ENCODE data around the gene LACC1. TPM values are rescaled to one million over a fixed set of nuclear protein-coding genes. Genes with fewer than 3 reads are reported as not detected.

Gene LACC1
- 1.7 TPM for total RNA-seq (ENCODE audit: unreplicated experiment)
- long read RNA-seq, result 0 reads

- peaks cover 9% of the 10 kb centered on the region for H3K4me1 Mint-ChIP-seq (ENCODE audit: low read depth, unreplicated experiment)
- no peaks in the 10 kb centered on the region for H3K36me3 Mint-ChIP-seq (ENCODE audit: unreplicated experiment)
- peaks cover 5% of the 10 kb centered on the region for H3K9me3 Mint-ChIP-seq (ENCODE audit: unreplicated experiment)
- H3K4me3 Mint-ChIP-seq (ENCODE audit: unreplicated experiment), result peak within 1 kb of the TSS; percentile 87
- no peak for DNase-seq
- peaks cover 7% of the 10 kb centered on the region for H3K27me3 Mint-ChIP-seq (ENCODE audit: unreplicated experiment)
- H3K27ac Mint-ChIP-seq (ENCODE audit: unreplicated experiment), result peak within 1 kb of the TSS; percentile 73
- no peak for TF ChIP-seq CTCF (IDR thresholded peaks at IDR 0.05; ENCODE audit: partially characterized antibody, unreplicated experiment)
These were observed at the start of gene LACC1 for GRCh38 chr13:43879755-43880181. TSS of gene LACC1 (plus strand) at chr13:43879904. CDS start at chr13:43880986, 1,082 bp downstream.

GRCh38 chr13:43830497-43830881, 49.2 kb upstream of the LACC1 start:
- Mint-ChIP-seq H3K27me3 (ENCODE audit: unreplicated experiment) (peaks cover 1% of the 10 kb centered on the region), H3K4me3 (ENCODE audit: unreplicated experiment) (no peak overlapping the region), H3K27ac (ENCODE audit: unreplicated experiment) (no peak overlapping the region), H3K36me3 (ENCODE audit: unreplicated experiment) (no peaks in the 10 kb centered on the region), H3K9me3 (ENCODE audit: unreplicated experiment) (peaks cover 2% of the 10 kb centered on the region), H3K4me1 (ENCODE audit: low read depth, unreplicated experiment) (no peaks in the 10 kb centered on the region)
- DNase-seq, result no peak
- no peak for TF ChIP-seq CTCF (IDR thresholded peaks at IDR 0.05; ENCODE audit: partially characterized antibody, unreplicated experiment)

GRCh38 chr13:43831088-43831487, 48.6 kb upstream of the LACC1 start:
- H3K36me3 Mint-ChIP-seq (ENCODE audit: unreplicated experiment), result no peaks in the 10 kb centered on the region

GRCh38 chr13:43835701-43836100, 44.0 kb upstream of the LACC1 start:
- no peaks in the 10 kb centered on the region for H3K4me1 Mint-ChIP-seq (ENCODE audit: low read depth, unreplicated experiment)
- TF ChIP-seq CTCF (IDR thresholded peaks at IDR 0.05; ENCODE audit: partially characterized antibody, unreplicated experiment), result no peak
- H3K27me3 Mint-ChIP-seq (ENCODE audit: unreplicated experiment), result no peaks in the 10 kb centered on the region
- no peak overlapping the region for H3K27ac Mint-ChIP-seq (ENCODE audit: unreplicated experiment)
- no peak for DNase-seq
- no peaks in the 10 kb centered on the region for H3K36me3 Mint-ChIP-seq (ENCODE audit: unreplicated experiment)
- H3K4me3 Mint-ChIP-seq (ENCODE audit: unreplicated experiment), result no peak overlapping the region
- H3K9me3 Mint-ChIP-seq (ENCODE audit: unreplicated experiment), result no peaks in the 10 kb centered on the region

More at GRCh38 chr13:43831088-43831487, 48.6 kb upstream of the LACC1 start:
- H3K4me3 Mint-ChIP-seq (ENCODE audit: unreplicated experiment), result no peak overlapping the region
- H3K9me3 Mint-ChIP-seq (ENCODE audit: unreplicated experiment), result peaks cover 2% of the 10 kb centered on the region
- peaks cover 1% of the 10 kb centered on the region for H3K27me3 Mint-ChIP-seq (ENCODE audit: unreplicated experiment)
- no peak overlapping the region for H3K27ac Mint-ChIP-seq (ENCODE audit: unreplicated experiment)
- no peaks in the 10 kb centered on the region for H3K4me1 Mint-ChIP-seq (ENCODE audit: low read depth, unreplicated experiment)
- TF ChIP-seq CTCF (IDR thresholded peaks at IDR 0.05; ENCODE audit: partially characterized antibody, unreplicated experiment), result no peak
- no peak for DNase-seq

GRCh38 chr13:43838909-43839308, 40.8 kb upstream of the LACC1 start:
- H3K9me3 Mint-ChIP-seq (ENCODE audit: unreplicated experiment), result no peaks in the 10 kb centered on the region
- peaks cover 1% of the 10 kb centered on the region for H3K27me3 Mint-ChIP-seq (ENCODE audit: unreplicated experiment)
- DNase-seq, result no peak
- H3K36me3 Mint-ChIP-seq (ENCODE audit: unreplicated experiment), result peaks cover 5% of the 10 kb centered on the region
- no peak for TF ChIP-seq CTCF (IDR thresholded peaks at IDR 0.05; ENCODE audit: partially characterized antibody, unreplicated experiment)
- no peaks in the 10 kb centered on the region for H3K4me1 Mint-ChIP-seq (ENCODE audit: low read depth, unreplicated experiment)
- H3K27ac Mint-ChIP-seq (ENCODE audit: unreplicated experiment), result no peak overlapping the region
- H3K4me3 Mint-ChIP-seq (ENCODE audit: unreplicated experiment), result no peak overlapping the region

All from glutamatergic neuron (in vitro differentiated cells).